ENCODE data around the gene BICRA.

DNA sequence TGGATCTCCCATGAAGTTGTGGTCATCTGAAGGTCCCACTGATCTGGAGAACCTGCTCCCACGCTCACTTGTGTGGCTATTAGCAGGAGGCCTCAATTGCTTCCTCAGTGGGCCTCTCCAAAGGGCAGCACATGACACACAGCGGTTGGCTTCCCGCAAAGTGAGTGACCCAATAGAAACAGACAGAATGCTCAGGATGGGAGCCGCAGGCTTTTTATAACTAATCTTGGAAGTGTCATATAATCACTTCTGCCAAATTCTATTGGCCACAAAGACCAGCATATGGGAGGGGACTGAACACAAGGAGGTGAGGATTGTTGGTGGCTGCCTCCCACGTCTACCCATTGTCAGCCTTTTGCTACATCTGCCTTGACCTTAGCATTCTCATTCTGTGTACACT is 82.2 kb downstream of the BICRA start:
- no peak for TF ChIP-seq POLR2AphosphoS5 (IDR thresholded peaks at IDR 0.05)
- TF ChIP-seq, protein P1, sequence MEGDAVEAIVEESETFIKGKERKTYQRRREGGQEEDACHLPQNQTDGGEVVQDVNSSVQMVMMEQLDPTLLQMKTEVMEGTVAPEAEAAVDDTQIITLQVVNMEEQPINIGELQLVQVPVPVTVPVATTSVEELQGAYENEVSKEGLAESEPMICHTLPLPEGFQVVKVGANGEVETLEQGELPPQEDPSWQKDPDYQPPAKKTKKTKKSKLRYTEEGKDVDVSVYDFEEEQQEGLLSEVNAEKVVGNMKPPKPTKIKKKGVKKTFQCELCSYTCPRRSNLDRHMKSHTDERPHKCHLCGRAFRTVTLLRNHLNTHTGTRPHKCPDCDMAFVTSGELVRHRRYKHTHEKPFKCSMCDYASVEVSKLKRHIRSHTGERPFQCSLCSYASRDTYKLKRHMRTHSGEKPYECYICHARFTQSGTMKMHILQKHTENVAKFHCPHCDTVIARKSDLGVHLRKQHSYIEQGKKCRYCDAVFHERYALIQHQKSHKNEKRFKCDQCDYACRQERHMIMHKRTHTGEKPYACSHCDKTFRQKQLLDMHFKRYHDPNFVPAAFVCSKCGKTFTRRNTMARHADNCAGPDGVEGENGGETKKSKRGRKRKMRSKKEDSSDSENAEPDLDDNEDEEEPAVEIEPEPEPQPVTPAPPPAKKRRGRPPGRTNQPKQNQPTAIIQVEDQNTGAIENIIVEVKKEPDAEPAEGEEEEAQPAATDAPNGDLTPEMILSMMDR (IDR thresholded peaks at IDR 0.05) = no peak
- no peak for TF ChIP-seq EP300 (IDR thresholded peaks at IDR 0.05)
- TF ChIP-seq POLR2A (IDR thresholded peaks at IDR 0.05) = no peak
